ENCODE measurements around the gene KLF14. TPM values are rescaled to one million over a fixed set of nuclear protein-coding genes. Genes with fewer than 3 reads are reported as not detected.

KLF14 gene
- total and polyA plus RNA-seq, 9 of the 15 experiments (the other 6 are each of a cell fraction or from before 2014, with no cell fraction given) = 0.03 TPM; not detected in 8

DNA sequence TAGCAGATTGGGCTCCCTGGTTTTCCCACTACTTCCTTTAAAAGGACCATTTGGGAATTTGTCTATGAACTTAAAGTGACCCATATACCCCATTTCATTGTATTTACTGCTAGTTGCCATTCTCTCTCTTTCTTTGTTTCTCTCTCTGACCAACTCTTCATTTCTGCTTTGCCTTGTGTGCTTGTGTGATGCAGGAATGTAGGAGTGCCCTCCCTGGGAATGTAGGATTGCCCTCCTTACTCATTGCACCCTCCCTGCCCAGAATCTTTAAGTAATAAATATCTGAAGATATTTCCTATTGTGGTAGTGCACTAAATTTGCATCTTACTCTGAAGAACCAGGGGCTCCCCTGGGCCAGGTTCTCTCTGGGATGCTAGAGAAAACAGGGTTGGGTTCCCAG is 47.3 kb upstream of the KLF14 start:
- Histone ChIP-seq H3K4me3 (no peak overlapping the region), H4K20me1 (replicated peaks; ENCODE audit: control insufficient read depth, insufficient read depth, low read length) (no peaks in the 10 kb centered on the region), H3K9ac (ENCODE audit: insufficient read depth in 1 of 2, low read depth in 2 of 2, low read length in 2 of 2) (no peak overlapping the region), H2AFZ (ENCODE audit: low read depth, low read length) (no peak overlapping the region), H3K27me3 (ENCODE audit: control insufficient read depth in 2 of 2, insufficient read depth in 2 of 2, low read length in 2 of 2) (peaks cover 5 to 9% of the 10 kb centered on the region in 2 experiments; a peak in 3 of 5 replicates), H3K4me1 (replicated peaks in 1 of 2; ENCODE audit: control insufficient read depth in 2 of 2, insufficient read depth in 2 of 2, low read length in 2 of 2) (no peaks in the 10 kb centered on the region), H3K9me1 (ENCODE audit: control insufficient read depth, insufficient read depth, low read length) (no peaks in the 10 kb centered on the region), H3K36me3 (ENCODE audit: control insufficient read depth, insufficient read depth, low read length) (no peaks in the 10 kb centered on the region), H3K27ac (ENCODE audit: extremely low read depth, low read depth, low read length) (no peak overlapping the region), H3K9me3 (replicated peaks; ENCODE audit: control insufficient read depth, insufficient read depth, low read depth, low read length) (no peaks in the 10 kb centered on the region), H3K4me2 (ENCODE audit: insufficient read depth, low read length) (no peak overlapping the region), H3K79me2 (ENCODE audit: control insufficient read depth, insufficient read depth, low read length) (no peaks in the 10 kb centered on the region)
- FAIRE-seq (no peak), ATAC-seq (no peak), DNase-seq (ENCODE audit: extremely low read depth in 1 of 4, low spot score in 3 of 4) (no peak)
- CTCF ChIA-PET (ENCODE audit: low intra/inter-chr PET ratio) = no interaction called here
- intact Hi-C loops (cut with micrococcal nuclease) (no loop called here), in situ Hi-C loops (cut with MboI) (no loop called here)
- TF ChIP-seq PHB2 (IDR thresholded peaks at IDR 0.05; ENCODE audit: low read depth) = no peak
- no peak for TF ChIP-seq SIN3A (IDR thresholded peaks at IDR 0.05; ENCODE audit: borderline replicate concordance in 2 of 2, control insufficient read depth in 1 of 2, low read depth in 2 of 2, low read length in 2 of 2)
- TF ChIP-seq GATAD2B (IDR thresholded peaks at IDR 0.05; ENCODE audit: borderline replicate concordance) = no peak
- TF ChIP-seq, protein P1, sequence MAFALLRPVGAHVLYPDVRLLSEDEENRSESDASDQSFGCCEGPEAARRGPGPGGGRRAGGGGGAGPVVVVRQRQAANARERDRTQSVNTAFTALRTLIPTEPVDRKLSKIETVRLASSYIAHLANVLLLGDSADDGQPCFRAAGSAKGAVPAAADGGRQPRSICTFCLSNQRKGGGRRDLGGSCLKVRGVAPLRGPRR (CRISPR knock-in tag; IDR thresholded peaks at IDR 0.05) = no peak
- TF ChIP-seq SPI1 (IDR thresholded peaks at IDR 0.05; ENCODE audit: borderline replicate concordance, low read depth, low read length) = no peak
- TF ChIP-seq BCOR (IDR thresholded peaks at IDR 0.05) = no peak
- TF ChIP-seq MYBL2 (IDR thresholded peaks at IDR 0.05; ENCODE audit: low read depth) = no peak
- no peak for TF ChIP-seq MYBL2 (CRISPR knock-in tag; IDR thresholded peaks at IDR 0.05; ENCODE audit: borderline replicate concordance)
- no peak for TF ChIP-seq FOXA3 (CRISPR knock-in tag; conservative IDR thresholded peaks at IDR 0.05 in 1 of 2, IDR thresholded peaks at IDR 0.05 in 1 of 2)
- TF ChIP-seq, protein P2, sequence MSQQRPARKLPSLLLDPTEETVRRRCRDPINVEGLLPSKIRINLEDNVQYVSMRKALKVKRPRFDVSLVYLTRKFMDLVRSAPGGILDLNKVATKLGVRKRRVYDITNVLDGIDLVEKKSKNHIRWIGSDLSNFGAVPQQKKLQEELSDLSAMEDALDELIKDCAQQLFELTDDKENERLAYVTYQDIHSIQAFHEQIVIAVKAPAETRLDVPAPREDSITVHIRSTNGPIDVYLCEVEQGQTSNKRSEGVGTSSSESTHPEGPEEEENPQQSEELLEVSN (IDR thresholded peaks at IDR 0.05; ENCODE audit: borderline replicate concordance in 1 of 2, extremely low read depth in 1 of 2, insufficient read depth in 1 of 2, insufficient read length in 1 of 2, low read depth in 1 of 2, low read length in 1 of 2, poor library complexity in 1 of 2, severe bottlenecking in 1 of 2) = no peak
- TF ChIP-seq TCFL5 (CRISPR knock-in tag; conservative IDR thresholded peaks at IDR 0.05) = no peak
- POLR2A ChIA-PET = interaction anchor here (0.6 to 1.2 kb wide), 2 partner anchors 10 to 23 kb away, joined by 3 to 4 read pairs; no protein-coding TSS in a partner anchor
- BruUV-seq (replicated peaks) = no TSS peak
